Fibroblast of peridontal ligament (primary cell): Measurements from ENCODE around the gene RIPK3.

ENCODE experiments used
- DNase-seq: peaks from one replicate; pipeline ENCODE4 v3.0.0-alpha.2; 2010; ENCODE audit errors: extremely low read depth

Gene RIPK3

DNA sequence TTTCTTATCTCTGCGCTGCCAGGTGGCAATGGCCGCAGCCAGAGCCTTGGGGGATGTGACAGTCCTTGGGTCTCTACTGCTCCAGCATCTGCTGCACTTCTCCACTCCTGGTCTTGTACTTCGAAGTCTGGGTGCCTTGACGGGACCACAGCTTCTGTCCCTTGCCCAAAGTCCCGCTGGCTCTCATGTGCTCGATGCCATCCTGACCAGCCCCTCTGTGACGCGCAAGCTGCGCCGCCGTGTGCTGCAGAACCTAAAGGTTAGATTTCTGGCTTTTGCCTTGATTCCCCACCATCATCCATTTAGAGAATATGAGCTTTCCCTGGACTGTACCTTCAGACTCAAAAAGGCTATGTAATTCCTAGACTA, 35.8 kb downstream of the RIPK3 start:
- no peak for DNase-seq

DNA sequence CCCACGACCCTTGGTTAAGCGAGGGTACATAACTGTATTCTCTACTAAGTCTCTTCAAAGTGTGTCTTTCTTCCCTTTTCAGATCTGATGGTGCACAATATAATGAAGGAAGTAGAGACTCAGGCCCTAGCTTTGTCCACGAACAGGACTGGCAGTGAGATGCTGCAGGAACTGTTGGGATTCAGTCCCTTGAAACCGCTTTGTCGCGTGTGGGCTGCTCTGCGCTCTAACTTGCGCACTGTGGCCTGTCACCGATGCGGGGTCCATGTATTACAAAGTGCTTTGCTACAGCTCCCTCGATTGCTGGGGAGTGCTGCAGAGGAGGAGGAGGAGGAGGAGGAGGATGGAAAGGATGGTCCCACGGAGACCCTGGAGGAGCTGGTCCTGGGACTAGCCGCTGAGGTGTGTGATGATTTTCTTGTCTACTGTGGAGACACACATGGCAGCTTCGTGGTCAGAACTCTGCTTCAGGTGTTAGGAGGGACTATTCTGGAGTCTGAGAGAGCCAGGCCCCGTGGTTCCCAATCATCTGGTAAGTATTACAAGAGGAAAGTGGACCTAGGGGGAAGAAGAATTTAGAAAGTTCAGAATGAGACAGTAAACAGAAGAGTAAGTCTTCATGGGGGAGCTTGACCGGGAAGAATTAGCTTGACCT, 39.3 kb downstream of the RIPK3 start:
- DNase-seq: no peak

DNA sequence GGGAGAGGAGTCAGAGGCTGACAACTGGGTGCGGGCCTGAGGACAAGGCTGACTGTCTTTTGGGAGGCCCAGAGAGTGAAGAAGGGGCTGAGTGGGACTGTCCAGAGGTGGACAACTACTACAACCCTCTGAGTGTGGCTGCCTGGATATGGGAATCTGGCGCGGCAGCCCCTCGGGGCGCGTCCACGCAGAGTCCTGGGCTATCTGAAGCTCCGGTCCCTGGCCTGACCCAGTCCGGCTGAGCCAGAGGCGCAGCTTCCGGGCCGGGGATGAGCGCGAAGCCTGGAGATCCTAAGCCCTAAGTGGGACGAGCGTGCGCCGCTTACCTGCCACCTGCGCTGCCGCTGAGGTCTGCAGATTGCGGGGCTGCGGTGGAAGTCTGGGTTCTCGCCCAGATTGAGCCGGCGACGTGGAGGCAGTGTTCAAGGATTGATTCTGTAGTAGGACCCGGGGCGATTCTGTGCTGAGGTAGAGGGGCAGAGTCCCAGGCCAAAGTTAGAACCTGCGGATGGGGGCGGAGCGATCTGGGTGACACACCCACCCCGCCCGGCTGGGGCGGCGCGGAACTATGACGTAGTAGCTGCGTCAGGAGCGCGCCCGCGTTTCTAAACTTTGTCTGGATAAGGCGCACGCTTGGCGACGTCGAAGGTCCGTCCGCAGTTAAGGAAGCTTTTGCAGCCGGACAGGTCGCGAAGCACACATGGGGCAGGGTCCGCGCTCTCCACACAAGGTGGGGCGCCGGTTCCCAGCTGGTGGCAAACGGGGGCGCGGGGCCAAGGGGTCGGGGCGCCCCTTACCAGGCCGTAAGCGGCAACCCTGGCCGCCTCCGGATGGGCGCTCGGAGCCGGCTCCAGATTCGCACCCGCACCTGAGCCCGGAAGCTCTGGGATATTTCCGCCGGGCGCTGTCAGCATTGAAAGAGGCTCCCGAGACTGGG, 40.3 kb downstream of the RIPK3 start, which contains the start of the genes DHRS1 and NOP9:
DHRS1 (minus strand) TSS at position 526 of the 937 bp plus-strand sequence. CDS start 674 bp downstream, outside the sequence.
NOP9 (plus strand) TSS at position 596 of the 937 bp plus-strand sequence; CDS start at position 701, 105 bp downstream.
- peak; percentile 84 for DNase-seq

DNA sequence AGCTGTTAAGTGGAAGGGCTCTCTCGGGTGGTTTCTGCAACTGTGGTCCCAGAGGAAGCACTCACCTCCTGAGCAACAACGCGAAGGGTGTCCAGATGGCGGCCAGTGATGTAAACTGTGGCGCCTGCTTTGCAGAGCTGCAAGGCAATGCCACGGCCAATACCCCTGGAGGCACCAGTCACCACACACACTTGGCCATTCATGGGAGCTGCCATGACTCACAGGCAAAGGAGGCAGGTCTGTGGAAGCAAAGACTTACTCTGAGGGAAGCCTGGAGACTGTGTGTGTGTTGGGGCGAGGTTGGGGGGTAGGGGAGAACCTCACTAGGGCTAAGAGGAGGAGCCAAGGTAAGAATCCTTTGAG, 40.9 kb downstream of the RIPK3 start:
- peak; percentile 53 for DNase-seq

DNA sequence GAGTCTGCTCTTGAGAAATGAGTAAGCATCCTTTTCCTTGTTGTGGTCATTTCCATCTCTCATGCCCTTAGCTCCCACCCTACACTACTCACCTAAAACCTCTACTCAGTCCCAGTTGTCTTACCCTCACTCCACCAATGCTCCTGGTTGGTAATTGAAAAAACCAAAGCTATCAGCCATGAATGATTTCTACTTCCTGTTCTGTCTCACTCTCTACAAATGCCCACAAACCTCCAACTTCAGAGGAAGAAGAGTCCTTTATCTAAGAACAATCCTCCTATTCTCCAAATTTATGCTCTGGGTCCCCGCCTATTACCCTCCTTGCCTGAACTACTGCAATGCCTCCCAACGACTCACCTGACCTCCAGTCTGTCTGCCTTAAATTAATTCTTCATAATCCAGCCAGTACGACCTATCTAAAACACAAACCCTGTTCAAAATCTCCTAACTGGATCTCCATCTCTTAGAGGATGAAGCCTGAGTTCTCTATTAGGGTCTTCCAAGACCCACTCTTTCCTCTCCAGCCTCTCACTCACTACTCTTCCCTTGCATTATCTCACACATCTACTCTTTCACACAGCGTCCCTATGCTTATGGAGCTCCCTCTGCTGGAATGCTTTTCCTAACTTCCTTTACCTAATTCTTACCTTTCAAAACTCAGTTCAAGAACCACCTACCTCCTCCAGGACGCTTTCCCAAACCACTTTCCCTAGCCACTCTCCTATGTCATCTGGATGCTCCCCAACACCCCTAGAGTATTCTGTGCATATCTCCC, 42.4 kb downstream of the RIPK3 start:
- DNase-seq: peak; percentile 37

DNA sequence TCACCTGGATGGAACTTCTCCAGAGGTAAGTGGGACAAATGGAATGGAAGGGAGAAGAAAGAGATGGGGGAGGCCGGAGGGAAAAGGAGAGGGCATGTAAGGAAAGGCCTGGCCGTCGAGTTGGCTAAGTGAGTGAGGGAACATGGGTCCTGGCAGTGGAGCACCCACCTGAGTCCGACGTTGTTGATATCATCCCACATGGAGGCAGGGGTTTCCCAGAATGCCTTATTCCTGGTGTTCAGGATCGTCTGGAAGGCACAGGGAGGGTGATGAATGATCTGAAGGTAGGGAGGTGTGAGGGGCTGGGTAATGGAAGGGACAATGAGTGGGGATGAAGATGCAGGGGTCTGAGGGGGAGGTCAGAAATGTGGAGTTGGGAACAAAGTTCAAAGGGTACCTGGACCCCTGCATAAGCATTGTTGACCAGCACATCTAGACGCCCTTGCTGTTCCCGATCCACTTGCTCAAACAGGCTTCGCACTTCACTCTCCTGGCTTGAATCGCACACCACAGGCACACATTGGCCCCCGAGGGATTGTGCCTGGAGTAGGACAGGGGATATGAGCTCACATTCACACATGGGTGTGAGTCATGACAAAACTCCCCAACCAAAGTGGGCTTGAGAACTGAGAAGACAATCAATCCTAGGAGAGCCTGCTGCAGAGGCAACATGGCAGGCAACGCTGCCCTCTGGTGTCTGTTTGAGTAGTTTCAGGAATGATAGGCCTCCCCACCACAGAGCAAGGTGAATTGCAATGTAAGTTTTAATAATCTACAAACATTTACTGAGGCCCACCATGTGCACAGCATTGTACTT, 43.2 kb downstream of the RIPK3 start:
- peak; percentile 93 for DNase-seq

DNA sequence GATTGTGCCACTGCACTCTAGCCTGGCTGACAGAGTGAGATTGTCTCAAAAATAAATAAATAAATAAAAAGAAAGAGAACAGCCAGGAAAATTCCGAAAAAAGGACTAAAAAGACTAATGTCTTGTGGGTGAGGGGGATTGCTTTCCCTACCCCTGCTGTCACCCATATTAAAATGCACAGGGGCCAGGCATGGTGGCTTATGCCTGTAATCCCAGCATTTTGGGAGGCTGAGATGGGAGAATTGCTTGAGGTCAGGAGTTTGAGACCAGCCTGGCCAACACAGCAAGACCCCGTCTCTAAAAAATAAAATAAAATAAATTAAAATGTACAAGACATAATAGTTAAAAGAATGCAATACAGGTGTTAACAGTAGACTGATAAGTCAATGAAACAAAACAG, 46.3 kb downstream of the RIPK3 start:
- no peak for DNase-seq

GRCh38 chr14:24292118-24292807, 47.5 kb downstream of the RIPK3 start:
- no peak for DNase-seq

DNA sequence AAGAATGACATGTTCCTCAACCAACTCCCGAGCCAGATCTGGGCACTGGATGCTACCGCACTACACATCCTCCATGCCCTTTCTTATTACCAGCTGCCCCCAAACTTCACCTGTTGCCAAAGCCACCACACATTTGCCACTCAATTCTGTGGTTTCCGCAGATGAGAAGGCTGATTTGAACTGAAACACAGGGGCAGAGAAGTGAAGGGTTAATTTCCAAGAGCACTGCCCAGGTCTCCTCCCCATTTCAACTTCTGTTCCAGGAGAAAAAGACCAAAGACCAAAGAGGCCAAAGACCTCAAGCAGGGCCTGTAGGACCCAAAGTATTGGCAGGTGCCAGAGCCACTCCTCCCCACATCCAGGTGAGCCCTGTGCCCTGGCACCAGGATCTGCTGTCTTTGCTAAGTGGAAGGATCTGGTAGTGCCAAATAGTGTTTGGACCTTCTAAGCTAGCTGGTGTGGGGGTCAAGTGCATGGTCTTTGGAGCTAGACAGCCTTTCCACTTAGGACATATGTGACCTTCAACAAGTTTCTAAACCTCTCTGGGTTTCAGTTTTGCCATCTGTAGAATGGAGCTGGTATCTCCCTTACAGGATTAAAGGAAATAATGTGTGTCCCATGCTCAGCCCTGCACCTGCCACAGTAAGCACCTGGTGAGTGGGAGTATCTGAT, 48.2 kb downstream of the RIPK3 start:
- DNase-seq: no peak

- no peak for DNase-seq
Measured at GRCh38 chr14:24290746-24291145, 49.0 kb downstream of the RIPK3 start.

DNA sequence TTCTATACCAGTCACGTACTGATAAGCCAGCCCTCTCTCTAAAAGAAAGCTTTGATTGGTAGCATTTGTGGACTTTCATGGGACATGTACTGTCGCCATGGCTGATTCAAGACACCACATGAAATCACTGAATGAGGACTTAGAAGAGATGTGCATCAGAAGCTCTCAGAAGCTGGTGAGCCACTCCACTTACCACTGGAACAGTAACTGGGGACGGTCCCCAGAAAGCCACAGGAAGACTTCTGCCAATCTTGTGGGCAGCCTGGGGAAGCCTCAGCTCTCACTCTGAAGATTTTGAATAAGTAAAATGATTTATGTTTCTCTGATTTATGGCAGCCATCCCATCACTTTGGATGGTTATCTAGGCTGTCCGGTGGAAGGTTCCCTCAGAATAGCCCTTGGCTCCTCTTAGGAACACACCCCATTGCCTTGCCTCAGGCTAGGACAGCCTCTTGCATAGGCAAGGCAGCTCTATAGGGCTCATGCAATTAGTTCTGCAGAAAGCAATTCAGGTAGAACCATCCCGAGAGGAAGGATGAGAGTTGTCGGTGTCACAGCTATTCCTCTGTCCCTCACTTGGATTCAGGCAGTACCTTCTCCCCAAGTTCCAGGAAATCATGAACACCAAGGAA, 50.0 kb downstream of the RIPK3 start:
- DNase-seq: no peak

DNA sequence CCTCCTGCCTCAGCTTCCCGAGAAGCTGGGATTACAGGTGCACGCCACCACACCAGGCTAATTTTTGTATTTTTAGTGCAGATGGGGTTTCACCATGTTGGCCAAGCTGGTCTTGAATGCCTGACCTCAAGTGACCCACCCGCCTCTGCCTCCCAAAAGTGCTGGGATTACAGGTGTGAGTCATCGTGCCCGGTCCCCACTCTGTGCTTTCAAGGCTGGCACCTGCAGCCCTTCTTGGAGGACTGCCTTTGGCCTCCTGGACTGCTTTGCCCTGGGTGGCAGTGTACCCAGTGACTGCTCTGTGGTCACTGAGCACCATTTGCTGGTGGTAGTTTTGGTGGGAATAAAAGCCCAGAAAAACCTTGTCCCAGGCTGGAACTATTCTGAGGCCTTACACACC, 52.8 kb downstream of the RIPK3 start:
- no peak for DNase-seq
